SK-MEL-5 (cell line): ENCODE measurements around the gene TC2N. TPM values are rescaled to one million over a fixed set of nuclear protein-coding genes. Genes with fewer than 3 reads are reported as not detected.
"Not testable (repeated sequence)": the region's sequence is repeated elsewhere in the genome, so short reads cannot be mapped to it uniquely, and the experiment has no call there.

Experiments used
- DNase-seq: peaks from one replicate; pipeline ENCODE4 v3.0.0-alpha.2; 2016; ENCODE audit warnings: low read depth, low spot score
- in situ Hi-C: cut with HindIII; loops from 2 replicates; pipeline ENCODE4 v1.10.0; 2016; ENCODE audit warnings: low sequenced_read_pairs, high pct_unique_total_duplicates, low pct_unique_long_range_greater_than_20kb
- total RNA-seq: library from RNA; depleted of rRNA; stranded (reverse); fragments of >200 nt; shearing (Covaris generic); gene quantifications from 2 replicates; pipeline ENCODE4 v1.2.3, GENCODE V29; 2014

Gene TC2N
- total RNA-seq, 1 experiment from 2014 or later, result 5.9 TPM

DNA sequence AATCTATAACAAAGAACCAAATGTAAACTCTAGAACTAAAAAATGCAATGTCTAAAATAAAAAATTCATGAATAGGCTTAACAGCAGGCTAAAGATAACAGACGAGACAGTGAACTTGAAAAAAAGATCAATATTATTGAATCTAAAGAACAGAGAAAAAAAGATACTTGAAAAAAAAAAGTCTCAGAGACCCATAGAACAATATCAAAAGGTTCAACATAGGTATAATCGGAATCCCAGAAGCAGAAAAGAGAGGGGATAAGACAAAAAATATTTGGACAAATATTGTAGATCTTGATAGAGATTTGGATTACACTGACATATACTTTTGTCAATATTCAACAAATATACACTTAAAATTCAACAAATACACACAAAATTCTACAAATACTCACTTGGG is 56.6 kb downstream of the TC2N start:
- no peak for DNase-seq
- in situ Hi-C loops, result no loop called here

- DNase-seq, result no peak
- in situ Hi-C loops, result no loop called here
Measured at GRCh38 chr14:91806716-91807115, 60.6 kb downstream of the TC2N start.

DNA sequence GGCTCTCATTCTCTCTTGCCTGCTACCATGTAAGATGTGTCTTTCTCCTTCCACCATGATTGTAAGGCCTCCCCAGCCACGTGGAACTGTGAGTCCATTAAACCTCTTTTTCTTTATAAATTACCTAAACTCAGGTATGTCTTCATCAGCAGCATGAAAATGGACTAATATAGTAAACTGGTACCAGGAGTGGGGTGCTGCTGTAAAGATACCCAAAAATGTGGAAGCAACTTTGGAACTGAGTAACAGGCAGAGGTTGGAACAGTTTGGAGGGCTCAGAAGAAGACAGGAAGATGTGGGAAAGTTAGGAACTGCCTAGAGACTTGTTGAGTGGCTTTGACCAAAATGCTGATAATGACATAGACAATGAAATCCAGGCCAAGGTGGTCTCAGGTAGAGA is 61.2 kb downstream of the TC2N start:
- in situ Hi-C loops, DNase-seq: not testable (repeated sequence)

DNA sequence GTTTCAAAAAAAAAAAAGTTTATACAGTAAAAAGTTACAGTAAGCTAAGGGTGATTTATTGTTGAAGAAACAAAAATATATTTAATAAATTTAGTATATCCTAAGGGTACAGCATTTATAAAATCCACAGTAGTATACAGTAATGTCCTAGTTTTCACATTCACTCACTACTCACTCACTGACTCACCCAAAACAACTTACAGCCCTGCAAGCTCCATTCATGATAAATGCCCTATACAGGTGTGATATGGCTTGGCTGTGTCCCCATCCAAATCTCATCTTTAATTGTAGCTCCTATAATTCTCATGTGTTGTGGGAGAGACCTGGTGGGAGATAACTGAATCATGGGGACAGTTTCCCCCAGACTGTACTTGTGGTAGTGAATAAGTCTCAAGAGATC is 61.7 kb downstream of the TC2N start:
- no peak for DNase-seq
- in situ Hi-C loops, result no loop called here

DNA sequence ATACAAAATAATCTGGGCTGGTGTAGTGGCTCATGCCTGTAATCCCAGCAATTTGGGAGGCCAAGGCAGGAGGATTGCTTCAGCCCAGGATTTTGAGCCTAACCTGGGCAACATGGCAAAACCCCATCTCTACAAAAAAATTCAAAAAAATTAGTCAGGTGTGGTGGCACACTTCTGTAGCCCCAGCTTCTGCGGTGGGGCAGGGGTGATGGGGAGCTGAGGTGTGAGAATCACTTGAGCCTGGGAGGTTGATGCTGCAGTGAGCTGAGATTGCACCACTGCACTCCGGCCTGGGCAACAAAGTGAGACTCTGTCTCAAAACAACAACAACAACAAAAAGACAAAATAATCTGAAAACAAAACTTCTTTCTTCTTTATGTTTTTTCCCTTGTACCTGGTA is 66.0 kb downstream of the TC2N start:
- DNase-seq, result no peak
- in situ Hi-C loops, result no loop called here

- no peak for DNase-seq
- in situ Hi-C loops, result no loop called here
Measured at GRCh38 chr14:91796617-91797347, 70.6 kb downstream of the TC2N start.

DNA sequence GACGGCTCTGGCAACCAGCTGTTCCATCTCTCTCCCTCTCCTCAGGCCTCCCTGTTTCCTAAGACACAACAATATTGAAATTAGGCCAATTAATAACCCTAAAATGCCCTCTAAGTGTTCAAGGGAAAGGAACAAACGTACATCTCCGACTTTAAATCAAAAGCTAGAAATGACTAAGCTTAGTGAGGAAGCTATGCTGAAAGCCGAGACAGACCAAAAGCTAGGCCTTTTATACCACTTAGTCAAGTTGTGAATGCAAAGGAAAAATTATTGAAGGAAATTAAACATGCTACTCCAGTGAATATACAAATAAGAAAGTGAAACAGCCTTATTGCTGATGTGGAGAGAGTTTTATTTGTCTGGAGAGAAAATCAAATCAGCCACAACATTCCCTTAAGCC is 73.6 kb downstream of the TC2N start:
- in situ Hi-C loops, result no loop called here

GRCh38 chr14:91786188-91786587 is 81.1 kb downstream of the TC2N start:
- in situ Hi-C loops, result no loop called here
- no peak for DNase-seq

More for the DNA sequence above, 73.6 kb downstream of the TC2N start:
- no peak for DNase-seq

DNA sequence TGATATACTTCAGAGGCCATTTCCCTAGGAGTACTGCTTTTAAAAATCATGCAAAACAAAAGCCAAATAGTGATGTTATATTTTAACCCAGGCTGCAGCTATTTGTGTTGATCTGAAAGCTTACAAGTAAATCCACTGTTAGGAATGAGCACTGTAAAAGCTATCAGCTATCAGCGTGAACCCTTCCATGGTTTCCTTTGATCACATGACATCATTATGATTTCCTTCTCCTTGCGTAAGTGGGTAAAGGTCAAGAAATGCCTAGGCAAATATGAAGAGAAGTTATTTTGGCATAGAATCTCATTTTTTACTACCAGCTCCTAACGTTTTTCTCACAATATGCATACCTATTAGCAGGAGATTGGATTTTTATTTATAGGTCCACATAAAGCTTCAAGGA is 86.9 kb downstream of the TC2N start:
- DNase-seq, result peak; percentile 32
- in situ Hi-C loops, result no loop called here

DNA sequence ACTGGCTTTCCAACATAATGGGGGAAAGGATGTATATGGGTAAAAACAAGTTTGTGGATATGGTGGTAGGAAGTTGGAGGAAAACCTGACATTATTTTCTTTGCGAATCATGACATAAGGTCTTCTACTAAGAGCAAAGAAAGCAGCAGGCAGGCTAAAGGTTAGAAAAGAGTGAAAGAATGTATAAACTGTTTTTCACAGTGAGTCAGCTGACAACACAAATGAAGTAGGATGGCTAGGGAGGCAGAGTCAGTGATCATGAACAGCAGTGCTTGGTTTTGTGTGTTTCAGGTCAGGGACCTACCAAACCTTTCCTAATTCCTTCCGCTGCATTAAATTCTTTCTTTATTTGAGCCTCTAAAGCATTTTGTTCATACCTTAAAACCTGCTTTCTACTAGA is 89.1 kb downstream of the TC2N start:
- DNase-seq, result no peak
- in situ Hi-C loops, result no loop called here

DNA sequence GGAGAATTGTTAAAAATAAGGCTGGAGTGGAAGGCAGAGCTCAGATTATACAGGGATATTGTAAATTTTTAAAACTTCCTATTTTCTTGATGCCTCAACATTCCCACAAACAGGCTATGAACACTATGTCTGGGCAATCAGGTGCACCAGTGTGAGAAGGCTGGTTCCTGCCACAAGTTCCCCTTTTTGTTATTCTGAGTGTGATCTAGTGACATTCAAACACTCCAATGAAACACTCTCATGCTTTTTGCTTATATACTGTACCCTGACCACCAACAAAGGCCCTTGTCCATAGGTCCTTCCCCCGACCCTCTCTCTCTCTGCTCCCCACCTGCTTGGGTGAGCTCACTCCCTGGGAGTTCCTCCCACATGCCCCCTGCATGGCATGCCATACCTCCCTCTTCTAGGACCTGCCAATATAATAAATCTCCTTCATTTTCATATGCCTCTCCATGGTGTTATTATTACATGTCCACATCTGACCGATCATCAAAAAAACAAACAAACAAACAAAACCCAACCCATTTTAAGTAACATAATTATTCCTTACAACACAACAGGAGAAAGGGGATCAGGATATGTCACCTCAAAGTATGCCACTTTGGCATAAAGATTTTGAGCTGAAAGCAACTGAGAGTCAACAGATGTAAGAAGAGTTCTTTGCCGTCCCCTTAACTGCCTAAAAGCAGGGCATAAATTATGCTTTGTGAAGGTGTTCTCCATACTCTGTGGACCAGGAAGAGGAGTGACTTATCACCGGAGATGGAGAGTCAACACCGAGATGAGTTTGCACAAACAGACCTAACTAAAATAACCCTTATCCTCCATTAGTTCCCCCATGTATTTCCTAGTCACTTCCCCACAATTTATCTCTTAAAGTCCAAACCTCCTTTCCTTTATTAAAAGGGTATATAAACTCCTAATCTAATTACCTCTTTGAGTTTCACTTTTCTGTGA is 92.9 kb downstream of the TC2N start:
- in situ Hi-C loops, result no loop called here
- DNase-seq, result no peak

- in situ Hi-C loops, result no loop called here
- no peak for DNase-seq
Measured at GRCh38 chr14:91770185-91770584, 97.2 kb downstream of the TC2N start.

DNA sequence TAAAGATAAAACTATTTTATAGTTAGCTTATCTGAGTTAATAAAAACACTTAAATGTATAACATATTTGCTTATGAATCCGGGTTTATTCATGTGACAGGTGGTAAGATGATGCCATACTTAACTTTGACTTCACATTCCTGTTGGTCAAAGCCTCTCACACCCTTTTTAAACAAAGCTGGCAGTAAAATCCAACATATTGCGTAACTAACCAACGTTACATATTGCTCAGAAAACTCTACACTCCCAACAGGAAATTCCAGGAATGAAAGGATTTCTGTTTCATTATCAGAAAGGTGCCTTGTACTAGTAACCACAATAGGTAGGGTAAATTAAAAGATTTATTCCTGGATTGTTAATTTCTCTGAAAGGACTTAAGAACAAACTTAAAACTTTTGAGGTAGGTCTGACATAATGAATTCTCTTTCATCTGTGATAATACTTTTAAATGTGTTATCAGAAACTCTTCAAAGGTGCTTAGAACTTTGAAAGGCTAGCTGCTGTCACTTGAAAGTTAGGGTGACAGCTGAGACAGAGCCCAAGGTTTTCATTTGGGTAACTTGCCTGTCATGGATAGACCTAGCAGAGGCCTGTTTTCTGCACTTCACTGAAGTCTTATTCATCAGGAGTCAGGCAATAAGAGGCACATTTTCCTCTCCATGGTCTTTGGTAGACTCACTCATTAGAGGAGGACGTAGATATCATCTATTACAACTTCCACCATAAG is 111.6 kb downstream of the TC2N start:
- peak; percentile 44 for DNase-seq
- in situ Hi-C loops, result no loop called here

DNA sequence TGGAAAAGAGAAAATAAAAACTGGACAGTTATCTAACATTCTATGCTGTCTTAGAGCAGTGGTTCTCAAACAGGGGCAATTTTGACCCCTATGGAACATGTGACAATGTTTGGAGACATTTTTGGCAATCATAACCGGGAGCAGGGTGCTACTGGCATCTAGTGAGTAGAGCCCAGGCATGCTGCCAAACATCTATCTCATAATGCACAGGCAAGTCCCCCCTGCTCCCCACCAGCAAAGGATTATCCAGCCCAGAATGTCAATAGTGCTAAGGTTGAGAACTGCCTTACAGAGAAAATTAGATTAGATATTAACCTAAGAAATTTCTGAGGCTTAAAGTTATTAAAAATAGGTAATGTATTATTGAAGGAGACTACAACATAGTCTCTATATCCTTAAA is 112.5 kb downstream of the TC2N start:
- DNase-seq, result no peak
- in situ Hi-C loops, result no loop called here

GRCh38 chr14:91754185-91754584 is 113.2 kb downstream of the TC2N start:
- no peak for DNase-seq
- in situ Hi-C loops, result no loop called here

GRCh38 chr14:91753501-91754128 is 113.7 kb downstream of the TC2N start:
- in situ Hi-C loops, result no loop called here
- DNase-seq, result no peak

DNA sequence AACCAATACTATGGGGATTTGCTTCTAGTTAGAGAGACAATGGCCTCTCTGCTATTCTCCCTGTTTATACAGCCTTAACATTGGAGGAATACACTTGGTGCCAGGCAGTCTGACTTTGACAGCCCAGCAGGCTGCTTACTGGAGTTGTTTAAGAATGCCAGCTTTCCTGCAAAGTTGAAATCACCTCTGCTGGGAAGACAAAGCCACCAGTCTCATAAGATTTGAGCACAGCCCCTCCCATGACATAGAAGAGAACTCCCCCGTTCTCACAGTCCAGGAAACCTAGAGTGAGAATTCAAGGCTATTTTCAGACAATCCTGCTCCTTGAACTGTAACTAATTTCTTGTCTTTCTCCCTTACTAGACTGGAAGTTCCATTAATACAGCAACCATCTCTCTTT is 114.4 kb downstream of the TC2N start:
- in situ Hi-C loops, result no loop called here

GRCh38 chr14:91751719-91752118 is 115.6 kb downstream of the TC2N start:
- in situ Hi-C loops, result no loop called here
- DNase-seq, result no peak

More for the DNA sequence above, 114.4 kb downstream of the TC2N start:
- DNase-seq, result no peak
